Smooth muscle cell (in vitro differentiated cells): ENCODE results near the gene EPB41. TPM values are rescaled to one million over a fixed set of nuclear protein-coding genes. Genes with fewer than 3 reads are reported as not detected.
A peak's percentile ranks its signal among the peaks of the same experiment; 100 is the strongest.

Source experiments
- DNase-seq: peaks from one replicate; lab custom pipeline; 2025; ENCODE audit not compliant: unreplicated experiment; lab: John Stamatoyannopoulos, UW
- H2AFZ ChIP-seq: fragments of 200-600 bp; sonication (generic); 2 replicates; pipeline ENCODE4 v1.6.0; 2016; ENCODE audit warnings: antibody characterized with exemption, low read depth, mild to moderate bottlenecking
- H3F3A ChIP-seq: fragments of 200-600 bp; sonication (generic); 2 replicates; pipeline ENCODE4 v1.6.0; 2017; ENCODE audit warnings: antibody characterized with exemption, low read depth
- H3K27ac ChIP-seq: fragments of 200-600 bp; sonication (generic); 2 replicates; pipeline ENCODE4 v1.5.1; 2016; ENCODE audit warnings: low read depth, mild to moderate bottlenecking
- H3K27me3 ChIP-seq: fragments of 200-600 bp; sonication (generic); 2 replicates; pipeline ENCODE4 v1.6.1; 2016; ENCODE audit warnings: low read depth, mild to moderate bottlenecking
- H3K36me3 ChIP-seq: fragments of 200-600 bp; sonication (generic); 2 replicates; pipeline ENCODE4 v1.5.1; 2016; ENCODE audit warnings: low read depth
- H3K4me1 ChIP-seq: fragments of 200-600 bp; sonication (generic); 2 replicates; pipeline ENCODE4 v1.5.1; 2016; ENCODE audit warnings: low read depth
- H3K4me2 ChIP-seq: fragments of 200-600 bp; sonication (generic); 2 replicates; pipeline ENCODE4 v1.6.0; 2016; ENCODE audit warnings: mild to moderate bottlenecking
- H3K4me3 ChIP-seq: fragments of 200-600 bp; sonication (generic); 2 replicates; pipeline ENCODE4 v1.5.1; 2016; ENCODE audit warnings: mild to moderate bottlenecking
- H3K79me2 ChIP-seq: fragments of 200-600 bp; sonication (generic); 2 replicates; pipeline ENCODE4 v1.6.0; 2016; ENCODE audit warnings: low read depth, mild to moderate bottlenecking
- H3K9ac ChIP-seq: fragments of 200-600 bp; sonication (generic); 2 replicates; pipeline ENCODE4 v1.6.0; 2016; ENCODE audit warnings: low read depth
- H3K9me3 ChIP-seq: fragments of 200-600 bp; sonication (generic); replicated peaks from 2 replicates; pipeline ENCODE4 v1.5.1; 2016; ENCODE audit warnings: low read depth
- H4K20me1 ChIP-seq: fragments of 200-600 bp; sonication (generic); 2 replicates; pipeline ENCODE4 v1.6.0; 2016; ENCODE audit warnings: low read depth
- CTCF ChIP-seq: fragments of 200-600 bp; sonication (generic); IDR thresholded peaks from 2 replicates; pipeline ENCODE4 v1.5.1; 2017; ENCODE audit warnings: borderline replicate concordance, mild to moderate bottlenecking, antibody characterized with exemption; ENCODE audit not compliant: insufficient read depth, poor library complexity, severe bottlenecking
- WGBS: methylation state at CpG from one replicate; pipeline ENCODE4 v1.1.7; 2016; ENCODE audit warnings: low lambda C conversion rate; 5-methylcytosine and 5-hydroxymethylcytosine counted together
- polyA plus RNA-seq: library from polyadenylated mRNA; unstranded; fragments of >200 nt; fragmentation: Nextera tagmentation; extraction: Ambion mirVana; gene quantifications from 2 replicates; pipeline ENCODE4 v1.2.1, GENCODE V29; 2016
- small RNA-seq: library from RNA; depleted of rRNA; stranded (forward); fragments of <200 nt; gene quantifications from one replicate; pipeline ENCODE3, GENCODE V24; 2014
- total RNA-seq: library from RNA; depleted of rRNA; stranded (reverse); fragments of >200 nt; gene quantifications from 2 replicates; pipeline ENCODE4 v1.2.3, GENCODE V29; 2014

Gene EPB41
- total and polyA plus RNA-seq, 2 experiments from 2014 or later: 4.7 to 20.2 TPM

DNA sequence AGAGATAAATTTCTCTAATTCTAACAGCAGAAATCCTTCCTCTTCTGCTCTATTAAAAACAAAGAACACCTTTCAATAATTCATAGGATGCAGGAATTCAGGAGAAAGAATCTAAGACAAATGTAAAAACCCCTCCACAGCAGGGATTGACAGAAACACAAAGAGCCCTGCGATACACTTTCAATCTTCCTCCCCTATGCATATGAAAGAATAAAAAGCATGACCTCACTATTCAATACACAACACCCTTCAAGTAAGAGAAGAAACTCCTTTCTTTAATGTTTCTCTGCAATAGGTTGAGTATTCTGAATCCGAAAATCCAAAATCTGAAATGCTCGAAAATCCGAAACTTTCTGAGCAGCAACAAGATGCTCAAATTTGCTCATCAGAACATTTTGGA, 250.2 kb downstream of the EPB41 start:
- Histone ChIP-seq H3K4me3 (no peak overlapping the region), H3K36me3 (no peaks in the 10 kb centered on the region), H4K20me1 (peaks cover 98% of the 10 kb centered on the region), H3K4me2 (no peak overlapping the region), H2AFZ (no peak overlapping the region), H3K4me1 (peaks cover 46% of the 10 kb centered on the region), H3K79me2 (peaks cover 98% of the 10 kb centered on the region), H3F3A (peaks cover 44% of the 10 kb centered on the region), H3K9me3 (no peaks in the 10 kb centered on the region), H3K9ac (no peak overlapping the region), H3K27ac (peak overlapping the region; percentile 76), H3K27me3 (no peaks in the 10 kb centered on the region)
- TF ChIP-seq CTCF: no peak
- DNase-seq: no peak
- WGBS: 92% methylated on average over 4 of the region's 4 CpGs

GRCh38 chr1:29166291-29166878, 252.0 kb downstream of the EPB41 start:
- Histone ChIP-seq H3K27me3 (no peaks in the 10 kb centered on the region), H3K79me2 (peaks cover 98% of the 10 kb centered on the region), H3K9ac (no peak overlapping the region), H3K4me3 (no peak overlapping the region), H3K4me1 (peaks cover 61% of the 10 kb centered on the region), H3K9me3 (no peaks in the 10 kb centered on the region), H3K36me3 (no peaks in the 10 kb centered on the region), H3K27ac (peak overlapping the region; percentile 46), H3K4me2 (no peak overlapping the region), H4K20me1 (peaks cover 100% of the 10 kb centered on the region), H2AFZ (no peak overlapping the region), H3F3A (peaks cover 42% of the 10 kb centered on the region)
- no peak for TF ChIP-seq CTCF
- 66% methylated on average over 9 of the region's 9 CpGs for WGBS
- DNase-seq: no peak

DNA sequence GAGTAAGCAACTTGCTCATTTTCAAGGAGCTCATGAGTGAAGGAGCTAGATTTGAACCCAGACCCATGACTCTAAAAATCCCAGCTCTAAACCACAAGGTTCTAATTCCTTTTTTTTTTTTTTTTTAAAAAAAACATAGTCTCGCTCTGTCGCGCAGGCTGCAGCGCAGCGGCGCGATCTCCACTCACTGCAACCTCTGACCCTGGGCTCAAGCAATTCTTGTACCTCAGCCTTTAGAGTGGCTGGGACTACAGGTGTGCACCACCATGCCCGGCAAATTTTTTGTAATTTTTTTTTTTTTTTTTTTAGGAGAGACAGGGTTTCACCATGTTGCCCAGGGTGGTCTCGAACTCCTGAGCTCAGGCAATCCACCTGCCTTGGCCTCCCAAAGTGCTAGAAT, 253.5 kb downstream of the EPB41 start:
- DNase-seq: no peak
- TF ChIP-seq CTCF: no peak
- H4K20me1 ChIP-seq: peaks cover 100% of the 10 kb centered on the region
- peaks cover 61% of the 10 kb centered on the region for H3K4me1 ChIP-seq
- H3K79me2 ChIP-seq: peaks cover 100% of the 10 kb centered on the region
- no peak overlapping the region for H2AFZ ChIP-seq
- no peaks in the 10 kb centered on the region for H3K36me3 ChIP-seq
- no peak overlapping the region for H3K4me2 ChIP-seq
- H3F3A ChIP-seq: peaks cover 40% of the 10 kb centered on the region
- no peaks in the 10 kb centered on the region for H3K27me3 ChIP-seq
- H3K9me3 ChIP-seq: no peaks in the 10 kb centered on the region
- H3K27ac ChIP-seq: peak overlapping the region; percentile 46
- WGBS: 97% methylated on average over 9 of the region's 9 CpGs
- H3K9ac ChIP-seq: no peak overlapping the region
- H3K4me3 ChIP-seq: no peak overlapping the region

Small RNA genes lying within 50 kb of the gene (small RNA-seq; reads per million reads assigned to genes)
- gene RF00017 (not detected), gene RF00019 (not detected)

Other genes starting within 250 kb of the EPB41 start
- 12.3 and 16.3 TPM in 2 replicates for gene GMEB1, start 245.8 kb upstream of the EPB41 start, total RNA-seq
- 8.5 and 13.0 TPM in 2 replicates for gene GMEB1, start 245.8 kb upstream of the EPB41 start, polyA plus RNA-seq
- 76.8 and 77.5 TPM in 2 replicates for gene YTHDF2, start 177.6 kb upstream of the EPB41 start, total RNA-seq
- 68.4 and 79.1 TPM in 2 replicates for gene YTHDF2, start 177.6 kb upstream of the EPB41 start, polyA plus RNA-seq
- gene OPRD1, start 102.4 kb upstream of the EPB41 start, total RNA-seq: 0.90 and 0.94 TPM in 2 replicates
- 0.48 and 1.5 TPM in 2 replicates for gene OPRD1, start 102.4 kb upstream of the EPB41 start, polyA plus RNA-seq
- 20.5 and 23.8 TPM in 2 replicates for gene TMEM200B, start 209.3 kb downstream of the EPB41 start, total RNA-seq
- gene TMEM200B, start 209.3 kb downstream of the EPB41 start, polyA plus RNA-seq: 32.3 and 33.2 TPM in 2 replicates